ENCODE data around the gene MCC.

The MCC gene

GRCh38 chr5:112973036-112973435, 515.2 kb downstream of the MCC start:
- DNase-seq (ENCODE audit: low spot score): no peak
- TF ChIP-seq CTCF (conservative IDR thresholded peaks at IDR 0.05; ENCODE audit: low read depth): no peak
- ChIA-PET CTCF (interaction anchor here (0.6 to 0.8 kb wide), 2 partner anchors 23 to 1477 kb away, joined by 3 read pairs; no protein-coding TSS in a partner anchor), POLR2A (ENCODE audit: low non-redundant PET) (no interaction called here)
- no peak overlapping the region for H3K27ac ChIP-seq
